ENCODE results near the gene B3GNT5.

- TF ChIP-seq CTCF (IDR thresholded peaks at IDR 0.05 in 4 of 5, conservative IDR thresholded peaks at IDR 0.05 in 1 of 5) (no peak), POLR2A (IDR thresholded peaks at IDR 0.05) (no peak)
Measured at GRCh38 chr3:183224180-183224970, 28.7 kb upstream of the B3GNT5 start.

Data from gastrocnemius medialis (tissue), 4 donors.